Fibroblast of skin of left biceps (primary cell): ENCODE measurements around the gene OTOP2.

Source experiments
- DNase-seq, 2 experiments: peaks; one replicate each; pipeline ENCODE4 v3.0.0-alpha.2; 2013; ENCODE audit warnings: low read depth in 2 of 2

The OTOP2 gene

DNA sequence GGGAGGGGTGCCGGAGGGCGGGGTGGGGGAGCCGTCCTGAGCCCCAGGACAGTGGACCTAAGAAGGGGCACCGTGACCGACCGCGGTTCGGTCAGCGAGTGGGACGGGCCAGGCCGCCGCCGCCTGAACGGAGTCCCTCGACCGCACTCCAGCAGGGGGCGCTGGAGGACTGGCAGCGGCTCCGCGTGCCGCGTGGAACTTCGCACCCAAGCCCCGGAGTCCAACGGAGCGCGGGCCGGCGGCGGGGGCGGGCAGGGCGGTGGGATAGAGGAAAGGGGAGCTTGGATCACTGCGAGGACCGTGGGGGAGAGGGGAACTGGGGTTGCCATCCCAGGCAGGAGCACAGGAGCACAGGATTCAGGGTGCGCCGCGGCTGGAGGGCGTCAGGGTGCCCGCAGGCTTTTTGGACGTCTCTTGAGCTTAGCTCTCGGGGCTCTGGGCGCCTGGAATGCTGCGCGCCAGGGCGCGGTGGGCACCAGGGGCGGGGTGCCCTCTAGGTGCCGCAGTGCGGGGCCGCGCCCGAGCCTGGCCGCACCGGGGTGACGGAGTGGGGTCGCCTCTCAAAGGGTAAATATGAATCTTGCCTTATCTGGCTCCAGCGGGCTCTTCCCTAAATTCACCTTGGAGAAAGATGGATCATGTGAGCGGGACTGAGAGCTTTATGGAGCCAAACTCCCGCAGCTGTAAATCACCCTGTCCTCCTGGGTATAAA is 379 bp upstream of the OTOP2 start:
- DNase-seq, result no peak

DNA sequence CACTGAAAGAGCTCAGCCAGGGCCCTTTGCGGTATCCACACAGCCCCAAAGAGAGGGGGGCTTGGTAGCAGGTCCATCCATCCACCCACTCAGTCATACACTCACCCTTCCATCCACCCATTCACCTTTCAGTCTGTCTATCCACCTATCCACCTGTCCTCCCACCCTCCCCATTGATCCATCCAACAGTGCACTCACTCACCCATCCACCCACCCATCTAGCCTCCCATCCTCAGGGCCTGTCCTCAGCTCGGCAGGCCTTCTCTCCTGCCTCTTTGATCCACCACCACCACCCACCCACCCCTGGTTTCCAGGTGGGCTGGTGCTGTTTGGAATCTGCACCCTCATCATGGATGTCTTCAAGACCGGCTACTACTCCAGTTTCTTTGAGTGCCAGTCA is 1.2 kb downstream of the OTOP2 start:
- no peak for DNase-seq

GRCh38 chr17:74928786-74929185 is 4.7 kb downstream of the OTOP2 start:
- DNase-seq, result no peak

DNA sequence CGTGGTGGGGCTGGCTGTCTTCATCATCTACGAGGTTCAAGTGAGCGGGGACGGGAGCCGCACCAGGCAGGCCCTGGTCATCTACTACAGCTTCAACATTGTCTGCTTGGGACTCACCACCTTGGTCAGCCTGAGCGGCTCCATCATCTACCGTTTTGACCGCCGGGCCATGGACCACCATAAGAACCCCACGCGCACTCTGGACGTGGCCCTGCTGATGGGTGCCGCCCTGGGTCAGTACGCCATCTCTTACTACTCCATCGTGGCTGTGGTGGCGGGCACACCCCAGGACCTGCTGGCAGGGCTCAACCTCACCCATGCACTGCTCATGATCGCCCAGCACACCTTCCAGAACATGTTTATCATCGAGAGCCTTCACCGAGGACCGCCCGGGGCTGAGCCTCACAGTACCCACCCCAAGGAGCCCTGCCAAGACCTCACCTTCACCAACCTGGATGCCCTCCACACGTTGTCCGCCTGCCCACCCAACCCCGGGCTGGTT is 6.5 kb downstream of the OTOP2 start:
- no peak for DNase-seq

GRCh38 chr17:74935048-74935447 is 11.0 kb downstream of the OTOP2 start:
- no peak for DNase-seq

DNA sequence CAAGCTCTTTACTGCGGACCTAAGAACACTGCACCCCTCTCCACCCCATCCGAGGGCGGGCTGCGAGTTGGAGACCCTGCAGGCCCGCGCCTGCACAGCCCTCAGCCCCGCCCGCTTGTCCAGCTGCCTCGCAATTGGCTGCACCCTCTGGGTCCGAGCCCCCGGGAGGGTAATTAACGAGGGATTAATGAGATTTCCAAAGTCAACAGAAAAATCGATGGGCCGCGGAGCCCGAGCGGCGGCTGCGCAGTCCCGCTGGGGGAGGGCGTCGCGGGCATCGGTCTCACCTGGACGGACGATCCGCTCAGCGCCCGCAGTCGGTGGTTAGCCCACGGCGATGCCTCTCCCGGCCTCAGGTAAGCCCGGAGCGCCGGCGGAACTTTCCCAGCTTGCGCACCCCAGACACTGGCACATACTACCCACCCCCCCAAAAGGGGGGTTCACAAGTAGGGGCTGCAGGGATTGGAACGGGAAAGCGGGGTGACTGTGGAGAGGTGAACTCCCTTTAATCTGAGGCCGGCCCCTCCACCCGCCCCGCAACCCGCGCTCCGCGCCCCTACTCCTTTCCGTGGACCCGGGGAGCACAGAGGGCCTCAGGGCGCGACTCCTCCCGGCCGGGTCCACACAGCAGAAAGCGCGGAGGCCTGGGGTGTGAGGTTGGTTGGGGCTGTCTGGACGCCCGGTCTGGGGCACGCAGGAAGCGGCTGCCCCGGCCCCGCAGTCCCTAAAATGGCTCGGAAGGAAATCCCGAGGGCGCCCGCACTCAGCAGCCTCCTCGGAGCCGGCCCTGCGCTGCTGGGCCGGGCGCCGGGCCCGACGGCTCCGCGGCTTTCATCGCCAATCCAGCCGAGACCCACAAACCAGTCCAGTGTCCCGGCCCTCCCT is 11.8 kb downstream of the OTOP2 start, which contains the start of gene OTOP3:
OTOP3 (plus strand) TSS at position 314 of the 885 bp plus-strand sequence; CDS start at position 338, 24 bp downstream.
- no peak for DNase-seq

DNA sequence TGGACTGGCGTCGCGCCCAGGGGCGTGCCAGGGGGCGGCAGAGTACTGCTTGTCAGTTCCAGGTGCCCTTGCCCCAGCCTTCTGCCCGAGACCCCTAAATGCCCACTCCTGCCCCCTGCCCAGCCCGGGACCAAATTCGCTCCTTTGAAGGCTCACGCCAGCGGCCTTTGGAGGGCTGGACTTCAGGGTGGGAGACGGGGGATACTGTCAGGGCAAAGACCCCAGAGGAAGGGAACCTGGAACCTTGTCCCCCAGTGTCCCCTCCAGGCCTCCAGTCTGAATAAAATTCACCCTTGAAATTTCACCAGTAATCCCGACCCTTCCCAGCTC is 12.4 kb downstream of the OTOP2 start:
- DNase-seq, result no peak

DNA sequence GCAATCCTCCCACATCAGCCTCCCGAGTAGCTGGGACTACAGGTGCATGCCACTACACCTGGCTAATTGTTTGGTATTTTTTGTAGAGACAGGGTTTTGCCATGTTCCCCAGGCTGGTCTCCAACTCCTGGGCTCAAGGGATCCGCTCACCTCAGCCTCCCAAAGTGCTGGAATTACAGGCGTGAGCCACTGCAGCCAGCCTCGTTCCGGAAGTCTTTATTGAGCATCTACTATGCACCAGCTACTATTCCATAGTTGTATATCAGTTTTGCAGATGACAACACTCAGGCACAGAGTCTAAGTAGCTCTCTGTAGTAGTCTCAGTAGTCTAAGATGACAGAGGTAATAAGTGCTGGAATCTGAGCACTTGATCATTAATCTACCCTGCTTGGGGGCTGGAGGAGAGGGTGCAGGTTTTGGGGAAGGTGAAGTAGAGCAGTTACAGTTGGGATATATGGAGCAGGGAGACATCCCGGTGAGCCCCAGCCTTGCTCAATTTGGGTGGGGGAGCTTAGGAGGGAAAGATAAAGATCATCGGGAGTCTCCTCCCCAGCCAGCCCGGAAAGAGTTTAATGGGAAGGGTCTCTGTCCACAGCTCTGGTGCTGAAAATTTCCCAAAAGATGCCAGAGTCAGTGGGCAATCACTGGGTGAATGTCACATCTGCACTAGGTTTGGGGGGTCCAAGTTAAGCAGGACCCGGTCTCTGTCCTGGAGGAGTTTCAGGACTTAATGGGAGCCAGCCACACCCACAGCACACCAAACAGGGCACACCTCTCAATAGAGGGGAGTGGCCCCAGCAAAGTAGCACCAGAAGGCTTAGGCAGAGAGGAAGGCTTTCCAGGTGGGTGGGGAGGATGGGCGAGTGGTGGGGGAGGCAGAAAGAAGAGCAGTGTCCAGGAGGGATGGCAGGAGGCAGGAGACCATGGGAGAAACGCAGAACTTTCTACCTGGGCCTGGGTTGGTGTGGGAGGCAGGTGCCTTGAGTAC is 13.3 kb downstream of the OTOP2 start:
- DNase-seq, result no peak

- DNase-seq, result no peak
These were observed 14.3 kb downstream of the OTOP2 start for GRCh38 chr17:74938194-74938950.

DNA sequence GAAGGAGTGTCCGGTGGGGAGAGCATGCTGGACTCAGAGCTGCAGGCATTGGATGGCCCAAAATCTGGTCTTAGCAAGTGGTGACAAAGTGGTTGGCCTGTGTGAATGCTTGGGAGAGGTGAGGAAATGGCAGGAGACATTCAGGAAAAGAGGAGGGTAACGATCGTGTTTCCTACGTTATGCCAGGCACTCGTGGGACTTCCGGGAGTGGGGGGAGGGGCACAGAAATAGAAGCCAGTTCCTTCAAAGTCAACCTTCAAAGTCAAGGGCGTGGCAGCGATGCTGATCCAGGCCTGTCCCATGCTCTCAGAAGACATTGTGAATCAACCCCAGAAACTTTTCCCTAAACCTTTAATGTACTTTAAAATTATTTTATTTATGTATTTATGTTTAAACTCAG is 15.5 kb downstream of the OTOP2 start:
- no peak for DNase-seq

- DNase-seq, result no peak
These were observed 17.2 kb downstream of the OTOP2 start for GRCh38 chr17:74941128-74941725.

DNA sequence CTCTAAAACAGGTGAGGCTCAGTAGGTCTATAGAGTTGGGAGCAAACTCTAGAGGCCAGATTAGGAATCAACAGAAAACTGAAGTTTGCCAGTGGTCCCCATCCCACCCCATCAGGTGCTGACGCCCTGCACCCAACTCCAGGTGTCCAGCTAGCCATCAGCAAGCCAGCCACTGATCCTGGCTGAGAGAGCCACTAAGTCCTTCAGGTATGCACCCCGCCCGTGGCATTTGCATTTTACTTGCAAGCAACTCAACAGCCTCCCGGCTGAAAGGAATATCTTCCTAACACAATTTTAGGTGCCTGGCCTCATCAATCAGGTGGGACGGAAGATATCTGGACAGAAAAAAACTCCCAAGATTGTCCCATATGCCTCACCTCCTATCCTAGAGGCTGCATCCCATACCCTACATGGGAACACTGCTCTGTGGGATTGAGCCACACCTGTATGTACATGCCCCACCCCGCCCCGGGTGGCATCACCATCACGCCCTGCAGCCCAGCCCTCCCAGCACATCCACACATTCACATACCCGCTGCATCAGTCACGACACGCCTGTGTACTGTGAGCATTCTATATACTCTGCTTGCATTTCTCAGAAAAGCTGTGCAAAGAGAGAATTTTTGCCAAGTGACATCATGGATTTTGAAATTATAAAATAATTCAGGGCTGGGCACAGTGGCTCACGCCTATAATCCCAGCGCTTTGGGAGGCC is 19.9 kb downstream of the OTOP2 start:
- DNase-seq, result no peak

- DNase-seq, result no peak
These were observed 21.5 kb downstream of the OTOP2 start for GRCh38 chr17:74945543-74945942.

- no peak for DNase-seq
These were observed 22.6 kb downstream of the OTOP2 start for GRCh38 chr17:74946641-74947040.

GRCh38 chr17:74947041-74947754 is 23.1 kb downstream of the OTOP2 start:
- DNase-seq, result no peak

- no peak for DNase-seq
These were observed 25.5 kb downstream of the OTOP2 start for GRCh38 chr17:74949455-74950115.

DNA sequence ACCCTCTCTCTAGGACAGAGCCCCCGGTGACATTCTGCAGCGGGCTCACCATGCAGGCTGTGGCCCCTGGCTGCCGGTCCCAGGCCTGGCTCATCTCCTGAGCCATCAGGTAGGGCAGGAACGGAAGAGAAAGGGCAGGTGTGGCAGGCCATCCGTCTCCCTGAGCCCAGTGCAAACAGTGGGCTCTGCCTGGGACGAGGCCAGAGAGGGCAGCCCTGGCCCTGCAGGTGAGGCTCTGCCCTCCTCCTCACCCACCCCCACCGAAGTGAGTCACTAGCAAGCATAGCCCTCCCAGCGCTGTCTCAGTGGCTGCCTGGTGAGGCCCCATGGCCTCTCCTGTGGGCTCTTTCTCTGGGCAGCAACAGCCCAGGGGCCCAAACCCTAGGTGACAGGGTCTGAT is 26.1 kb downstream of the OTOP2 start:
- DNase-seq, result no peak

DNA sequence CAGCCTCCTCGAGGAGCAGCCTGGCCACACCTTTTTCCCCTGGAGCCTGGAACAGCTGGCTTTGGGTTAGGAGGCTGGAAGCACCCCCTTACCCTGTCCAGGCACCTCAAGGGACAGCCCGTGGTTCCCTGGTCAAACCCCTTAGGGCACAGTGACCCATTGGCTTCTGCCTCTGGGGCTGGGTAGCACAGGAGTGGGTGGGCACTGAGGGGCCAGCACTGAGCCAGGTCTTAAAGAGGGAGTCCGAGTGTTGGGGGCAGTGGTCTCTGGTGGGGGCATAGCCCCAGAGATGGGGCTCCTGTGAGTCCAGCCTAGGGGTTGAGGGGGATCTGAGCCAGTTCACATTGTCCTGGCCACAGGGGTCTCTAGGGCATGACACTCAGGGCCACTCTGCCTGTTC is 27.0 kb downstream of the OTOP2 start:
- DNase-seq, result no peak
